Stomach (tissue), 9 donors: ENCODE results near the gene PRKCH. TPM values are rescaled to one million over a fixed set of nuclear protein-coding genes. Genes with fewer than 3 reads are reported as not detected.

ENCODE experiments used
- DNase-seq, 2 donors: peaks; one replicate each; pipeline versions ENCODE4 v3.0.0 to v3.0.0-alpha.2; 2013 to 2019
- H3K27ac ChIP-seq, 5 donors: fragments of 200-600 bp in 4 of 5; sonication (generic) in 4 of 5; one replicate each; pipeline ENCODE4 v1.5.1; 2013 to 2019; ENCODE audit warnings: mild to moderate bottlenecking in 1 of 5, moderate library complexity in 1 of 5
- H3K27me3 ChIP-seq, 3 donors: fragments of 200-600 bp; sonication (generic); one replicate each; pipeline ENCODE4 v1.5.1; 2017 to 2019; ENCODE audit warnings: mixed run types in 1 of 3
- H3K36me3 ChIP-seq, 4 donors: fragments of 200-600 bp; sonication (generic); 1 replicate in 3 of 4; 2 replicates in 1 of 4; pipeline ENCODE4 v1.5.1; 2016 to 2019
- H3K4me1 ChIP-seq, 4 donors: fragments of 200-600 bp; sonication (generic); one replicate each; pipeline ENCODE4 v1.5.1; 2016 to 2019
- H3K4me3 ChIP-seq, 4 donors: fragments of 200-600 bp; sonication (generic) in 3 of 4; one replicate each; pipeline ENCODE4 v1.5.1; 2016 to 2019; ENCODE audit warnings: mild to moderate bottlenecking in 1 of 4
- H3K9me3 ChIP-seq, 4 donors: fragments of 200-600 bp; sonication (generic); one replicate each; pipeline ENCODE4 v1.5.1; 2016 to 2019
- CTCF ChIP-seq, 7 experiments: fragments of 450-650 bp in 4 of 7; fragments of 200-600 bp in 3 of 7; sonication (generic) in 3 of 7; IDR thresholded peaks; one replicate each; pipeline ENCODE4 v1.5.1; 2016 to 2019; ENCODE audit warnings: antibody characterized with exemption in 7 of 7, control low read depth in 2 of 7, mild to moderate bottlenecking in 1 of 7
- EP300 ChIP-seq: sonication (generic); formaldehyde crosslinking; IDR thresholded peaks from one replicate; pipeline ENCODE4 v1.6.1; 2017; ENCODE audit warnings: antibody characterized with exemption
- POLR2A ChIP-seq, 4 donors: fragments of 450-650 bp; IDR thresholded peaks; one replicate each; pipeline ENCODE4 v1.6.1; 2016; ENCODE audit warnings: antibody characterized with exemption in 4 of 4, control low read depth in 2 of 4, mild to moderate bottlenecking in 1 of 4, moderate library complexity in 1 of 4
- POLR2AphosphoS5 ChIP-seq, 3 donors: sonication (generic); formaldehyde crosslinking; IDR thresholded peaks; one replicate each; pipeline ENCODE4 v1.6.1; 2016; ENCODE audit warnings: antibody characterized with exemption in 3 of 3
- WGBS, 5 donors: extraction: QIAGEN DNeasy Blood & Tissue Kit in 3 of 5; methylation state at CpG; one replicate each; pipeline versions ENCODE4 v1.1.5 to v1.1.7; 2013 to 2018; 5-methylcytosine and 5-hydroxymethylcytosine counted together
- intact Hi-C: fragments of 100-400 bp; cut with DNase I; formaldehyde crosslinking; loops from one replicate; pipeline ENCODE4 v1.15.1; 2023; ENCODE audit warnings: low total_unique reads
- polyA plus RNA-seq, 3 donors: library from polyadenylated mRNA; stranded (reverse); fragments of 200-250 nt; gene quantifications; one replicate each; pipeline ENCODE4 v1.2.3, GENCODE V29; 2013
- total RNA-seq, 5 donors: library from RNA; depleted of rRNA; stranded (reverse); fragments of >200 nt; gene quantifications; one replicate each; pipeline versions ENCODE4 v1.1.0 to v1.2.3, GENCODE V29; 2014 to 2016
- donor health status: healthy with polysubstance abuse.
- donor health status: Bipolar disorder and iron deficiency.
- donor health status: healthy.

Gene PRKCH
- total and polyA plus RNA-seq, 8 donors, result 5.5 to 84.0 (median 14.7) TPM

DNA sequence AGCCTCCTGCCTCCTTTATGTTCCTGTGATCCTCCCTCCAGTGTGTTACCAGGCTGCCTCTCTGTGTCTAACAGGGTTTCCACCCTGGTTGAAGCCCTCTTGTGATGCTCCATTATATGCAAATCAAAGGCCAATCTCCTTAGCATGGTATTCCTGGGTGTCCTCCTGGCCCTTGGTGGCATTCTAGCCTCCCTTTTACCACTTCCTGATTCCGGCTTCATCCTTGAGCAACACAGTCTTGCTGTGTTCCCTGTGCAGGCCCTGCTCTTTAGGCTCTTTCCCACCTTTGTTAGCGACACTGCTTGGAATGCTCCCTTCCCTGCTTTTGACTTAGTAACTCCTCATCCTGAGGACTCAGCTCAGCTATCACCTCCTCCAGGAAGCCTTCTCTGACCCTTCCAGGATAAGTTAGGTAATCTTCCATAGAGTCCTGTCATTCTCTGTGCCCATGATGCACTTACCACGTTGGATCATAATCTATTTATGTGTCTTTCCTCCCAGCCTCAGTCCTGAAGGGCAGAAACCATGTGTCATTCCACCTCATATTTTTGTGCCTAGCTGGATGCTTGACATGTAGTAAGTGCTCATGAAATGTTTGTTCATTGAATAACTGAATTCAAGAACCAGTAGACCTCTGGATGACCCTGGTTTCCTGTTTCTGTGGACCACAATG lies 37.3 kb downstream of the PRKCH start:
- no peaks in the 10 kb centered on the region for H3K36me3 ChIP-seq
- no peaks in the 10 kb centered on the region for H3K9me3 ChIP-seq
- no peak for DNase-seq
- H3K27me3 ChIP-seq, result no peaks in the 10 kb centered on the region
- 73 to 88% (median 83%) methylated on average over 3 of the region's 3 CpGs for WGBS, 5 donors
- intact Hi-C loops, result no loop called here
- no peak for TF ChIP-seq POLR2AphosphoS5 (IDR thresholded peaks at IDR 0.05)
- no peak for TF ChIP-seq CTCF (IDR thresholded peaks at IDR 0.05)
- no peak for TF ChIP-seq EP300
- TF ChIP-seq POLR2A (IDR thresholded peaks at IDR 0.05), result no peak
- H3K4me3 ChIP-seq, result no peak overlapping the region
- peaks cover 0 to 12% (median 3%) of the 10 kb centered on the region in 4 donors for H3K4me1 ChIP-seq
- no peak overlapping the region for H3K27ac ChIP-seq

- H3K27ac ChIP-seq, result no peak overlapping the region
- DNase-seq, result no peak
- H3K4me3 ChIP-seq, result no peak overlapping the region
- H3K4me1 ChIP-seq, result peaks cover 0 to 8% (median 3%) of the 10 kb centered on the region in 4 donors
- intact Hi-C loops, result no loop called here
- no peak for TF ChIP-seq CTCF (IDR thresholded peaks at IDR 0.05)
- no peak for TF ChIP-seq EP300
- TF ChIP-seq POLR2AphosphoS5 (IDR thresholded peaks at IDR 0.05), result no peak
- no peak for TF ChIP-seq POLR2A (IDR thresholded peaks at IDR 0.05)
- H3K9me3 ChIP-seq, result no peaks in the 10 kb centered on the region
- 62 to 79% (median 67%) methylated on average over 5 of the region's 5 CpGs for WGBS, 5 donors
- no peaks in the 10 kb centered on the region for H3K27me3 ChIP-seq
- no peaks in the 10 kb centered on the region for H3K36me3 ChIP-seq
Measured at GRCh38 chr14:61360796-61361525, 39.6 kb downstream of the PRKCH start.

DNA sequence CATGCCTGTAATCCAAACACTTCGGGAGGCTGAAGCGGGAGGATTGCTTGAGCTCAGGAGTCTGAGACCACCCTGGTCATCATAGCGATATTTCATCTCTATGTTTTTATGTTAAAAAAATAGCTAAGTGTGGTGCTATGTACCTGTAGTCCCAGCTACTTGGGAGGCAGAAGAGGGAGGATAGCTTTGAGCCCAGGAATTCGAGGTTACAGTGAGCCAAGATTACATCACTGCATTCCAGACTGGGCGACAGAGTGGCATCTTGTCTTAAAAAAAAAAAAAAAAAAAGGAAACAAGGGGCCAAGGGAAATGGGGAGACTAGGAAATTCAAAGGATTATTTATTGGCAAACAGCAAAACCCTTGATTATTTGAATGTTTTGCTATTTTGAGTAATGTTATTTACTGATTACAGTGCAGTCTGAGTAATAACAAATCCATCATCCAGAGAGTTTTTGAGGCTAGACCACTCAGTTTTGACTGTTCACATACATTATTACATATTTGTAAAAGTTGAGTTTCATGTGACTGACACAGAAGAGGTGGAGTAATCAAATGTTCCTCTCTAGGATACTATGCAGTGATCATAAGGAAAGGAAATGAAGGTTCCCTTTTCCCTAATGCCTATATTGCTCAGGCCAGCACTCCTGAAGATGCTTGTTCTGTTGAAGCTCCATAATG lies 40.8 kb downstream of the PRKCH start:
- TF ChIP-seq CTCF (IDR thresholded peaks at IDR 0.05) (no peak), POLR2A (IDR thresholded peaks at IDR 0.05) (no peak), POLR2AphosphoS5 (IDR thresholded peaks at IDR 0.05) (no peak), EP300 (no peak)
- Histone ChIP-seq H3K4me1 (peaks cover 0 to 7% (median 3%) of the 10 kb centered on the region in 4 donors), H3K27me3 (no peaks in the 10 kb centered on the region), H3K36me3 (no peaks in the 10 kb centered on the region), H3K9me3 (no peaks in the 10 kb centered on the region), H3K27ac (no peak overlapping the region), H3K4me3 (no peak overlapping the region)
- intact Hi-C loops, result no loop called here
- WGBS, 5 donors, result 74 to 83% (median 74%) methylated on average over 5 of the region's 5 CpGs
- DNase-seq, result no peak

DNA sequence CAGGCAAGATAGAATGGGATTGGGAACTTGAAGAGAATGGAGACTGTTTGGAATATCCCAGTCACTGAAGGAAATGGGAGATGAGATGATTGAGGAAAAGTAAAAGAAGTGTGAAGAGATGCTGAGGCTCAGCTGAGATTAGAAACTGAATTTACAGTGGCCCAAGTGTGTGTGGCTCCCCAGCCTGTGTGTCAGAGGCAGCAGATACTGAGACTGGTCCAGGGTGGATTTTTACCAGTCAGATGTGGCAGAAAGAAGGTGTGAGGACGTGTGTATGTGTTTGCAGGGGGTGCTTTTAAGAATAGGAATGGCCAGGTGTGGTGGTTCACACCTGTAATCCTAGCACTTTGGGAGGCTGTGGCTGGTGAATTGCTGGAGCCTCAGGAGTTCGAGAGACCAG lies 42.9 kb downstream of the PRKCH start:
- Histone ChIP-seq H3K4me1 (peaks cover 0 to 13% (median 7%) of the 10 kb centered on the region in 4 donors), H3K27me3 (no peaks in the 10 kb centered on the region), H3K27ac (no peak overlapping the region), H3K9me3 (no peaks in the 10 kb centered on the region), H3K36me3 (no peaks in the 10 kb centered on the region), H3K4me3 (no peak overlapping the region)
- no peak for TF ChIP-seq POLR2AphosphoS5 (IDR thresholded peaks at IDR 0.05)
- no peak for TF ChIP-seq EP300
- TF ChIP-seq POLR2A (IDR thresholded peaks at IDR 0.05), result no peak
- no peak for TF ChIP-seq CTCF (IDR thresholded peaks at IDR 0.05)
- WGBS, 5 donors, result 79 to 89% (median 85%) methylated on average over 2 of the region's 2 CpGs
- DNase-seq, result no peak
- intact Hi-C loops, result no loop called here
